Spleen (tissue), 11 donors: ENCODE data around the gene ADD2. TPM values are rescaled to one million over a fixed set of nuclear protein-coding genes. Genes with fewer than 3 reads are reported as not detected.

ENCODE experiments used
- DNase-seq: peaks from one replicate; pipeline ENCODE4 v3.0.0-alpha.2; 2020
- H3K27ac ChIP-seq, 8 donors: fragments of 200-600 bp; sonication (generic) in 7 of 8; 1 replicate in 4 of 8; 2 replicates in 4 of 8; pipeline versions ENCODE4 v1.5.0 to v1.8.0; 2016 to 2021; ENCODE audit warnings: inconsistent platforms in 4 of 8, mild to moderate bottlenecking in 4 of 8, moderate library complexity in 1 of 8
- H3K27me3 ChIP-seq, 7 donors: fragments of 200-600 bp; sonication (generic) in 6 of 7; replicated peaks in 1 of 7; 1 replicate in 4 of 7; 2 replicates in 3 of 7; pipeline versions ENCODE4 v1.5.0 to v1.8.0; 2016 to 2021; ENCODE audit warnings: inconsistent platforms in 3 of 7, mild to moderate bottlenecking in 1 of 7
- H3K36me3 ChIP-seq, 6 donors: fragments of 200-600 bp; sonication (generic) in 5 of 6; 1 replicate in 4 of 6; 2 replicates in 2 of 6; pipeline versions ENCODE4 v1.5.0 to v1.8.0; 2016 to 2021; ENCODE audit warnings: inconsistent platforms in 2 of 6
- H3K4me1 ChIP-seq, 6 donors: fragments of 200-600 bp; sonication (generic) in 5 of 6; 1 replicate in 3 of 6; 2 replicates in 3 of 6; pipeline versions ENCODE4 v1.5.0 to v1.8.0; 2016 to 2021; ENCODE audit warnings: inconsistent platforms in 3 of 6
- H3K4me3 ChIP-seq, 8 donors: fragments of 200-600 bp; sonication (generic) in 7 of 8; 1 replicate in 4 of 8; 2 replicates in 4 of 8; pipeline versions ENCODE4 v1.5.0 to v1.8.0; 2016 to 2021; ENCODE audit warnings: inconsistent platforms in 4 of 8, mild to moderate bottlenecking in 4 of 8, moderate library complexity in 2 of 8
- H3K9me3 ChIP-seq, 8 donors: fragments of 200-600 bp; sonication (generic) in 7 of 8; 1 replicate in 4 of 8; 2 replicates in 4 of 8; pipeline versions ENCODE4 v1.5.0 to v1.8.0; 2016 to 2021; ENCODE audit warnings: inconsistent platforms in 4 of 8
- POLR2A ChIP-seq, 3 donors: fragments of 450-650 bp; IDR thresholded peaks; one replicate each; pipeline ENCODE4 v1.5.1; 2017; ENCODE audit warnings: antibody characterized with exemption in 3 of 3, mild to moderate bottlenecking in 1 of 3
- POLR2AphosphoS5 ChIP-seq, 3 donors: sonication (generic); formaldehyde crosslinking; IDR thresholded peaks; one replicate each; pipeline ENCODE4 v1.5.1; 2017; ENCODE audit warnings: antibody characterized with exemption in 3 of 3
- WGBS, 5 donors: extraction: QIAGEN DNeasy Blood & Tissue Kit in 3 of 5; methylation state at CpG; one replicate each; pipeline versions ENCODE4 v1.1.5 to v1.1.7; 2013 to 2018; 5-methylcytosine and 5-hydroxymethylcytosine counted together
- intact Hi-C: fragments of 100-400 bp; cut with DNase I; formaldehyde crosslinking; loops from one replicate; pipeline ENCODE4 v1.15.0; 2023; ENCODE audit warnings: low total_unique reads
- polyA plus RNA-seq, 3 donors: library from polyadenylated mRNA; stranded (reverse); fragments of 200-250 nt; gene quantifications; one replicate each; pipeline ENCODE4 v1.2.1, GENCODE V29; 2013
- total RNA-seq, 7 donors: library from RNA; depleted of rRNA in 3 of 7; stranded (reverse); fragments of >200 nt in 3 of 7; fragmentation: NEBNext Ultra II Directional in 4 of 7; extraction: Animal tissue kit (Norgen Biotek cat#: 25700) in 4 of 7; gene quantifications; one replicate each; pipeline versions ENCODE4 v1.1.0 to v1.2.1, GENCODE V29; 2016 to 2021
- TF ChIP-seq, protein P1 (sequence below), 11 experiments: fragments of 200-600 bp in 7 of 11; fragments of 450-650 bp in 4 of 11; sonication (generic) in 4 of 11; IDR thresholded peaks in 8 of 11; conservative IDR thresholded peaks in 3 of 11; 1 replicate in 7 of 11; 2 replicates in 4 of 11; pipeline versions ENCODE4 v1.4.0 to v1.8.0; 2016 to 2021; ENCODE audit warnings: antibody characterized with exemption in 11 of 11, inconsistent platforms in 4 of 11, mild to moderate bottlenecking in 1 of 11
- donor health status: healthy with polysubstance abuse.
- donor health status: DM: no; HTN: no; CAD: no; lungs with moderate emphysema.
- donor health status: DM: no; HTN: no; CAD: no.
- donor health status: Bipolar disorder and iron deficiency.
- donor health status: healthy.
- donor health status: DM: no; HTN: no; CAD: no.
- donor health status: DM: yes; HTN: yes; CAD: no.

The ADD2 gene
- total and polyA plus RNA-seq, 10 donors = 0.47 to 7.1 (median 3.8) TPM

DNA sequence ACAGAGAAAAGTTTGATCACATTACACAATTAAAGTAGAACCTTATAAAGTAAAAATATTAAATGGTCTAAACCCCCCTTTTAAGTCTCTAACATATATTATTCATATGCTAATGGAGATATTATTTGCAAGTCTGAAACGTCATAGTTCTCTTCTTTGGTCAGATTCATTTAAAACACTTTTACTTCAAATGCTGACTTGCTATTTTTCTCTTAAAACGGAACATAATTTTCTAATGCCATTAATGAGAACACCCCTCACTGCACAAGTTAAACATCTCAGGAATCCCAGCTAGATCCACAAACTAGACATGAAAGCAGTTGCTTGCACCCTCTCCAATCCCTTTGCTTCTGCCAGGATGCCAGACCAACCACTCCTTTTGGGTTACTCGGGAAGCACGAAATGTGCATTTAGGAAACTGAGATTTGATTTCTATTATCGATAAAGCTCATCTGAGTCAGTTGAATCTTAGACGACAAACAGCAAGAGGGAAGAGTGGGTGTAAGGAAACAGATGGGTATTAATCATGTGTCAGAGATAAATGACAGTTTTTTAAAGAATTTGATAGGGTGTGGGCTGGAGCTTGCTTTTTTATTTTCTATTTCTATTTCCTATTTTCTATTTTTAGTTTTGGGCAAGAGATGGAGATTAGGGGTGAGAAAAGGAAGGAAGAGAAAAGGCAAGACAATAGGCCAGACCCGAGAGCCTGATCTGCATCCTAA is 1.5 kb downstream of the ADD2 start:
- no peaks in the 10 kb centered on the region for H3K36me3 ChIP-seq
- 10 to 15% (median 11%) methylated on average over 7 of the region's 7 CpGs for WGBS, 5 donors
- peak overlapping the region in 2 of 8 donors; percentile 53 to 74 for H3K27ac ChIP-seq
- no peak for DNase-seq
- H3K9me3 ChIP-seq = no peaks in the 10 kb centered on the region
- peaks cover 0 to 78% (median 38%) of the 10 kb centered on the region in 7 donors for H3K27me3 ChIP-seq
- TF ChIP-seq, protein P1, sequence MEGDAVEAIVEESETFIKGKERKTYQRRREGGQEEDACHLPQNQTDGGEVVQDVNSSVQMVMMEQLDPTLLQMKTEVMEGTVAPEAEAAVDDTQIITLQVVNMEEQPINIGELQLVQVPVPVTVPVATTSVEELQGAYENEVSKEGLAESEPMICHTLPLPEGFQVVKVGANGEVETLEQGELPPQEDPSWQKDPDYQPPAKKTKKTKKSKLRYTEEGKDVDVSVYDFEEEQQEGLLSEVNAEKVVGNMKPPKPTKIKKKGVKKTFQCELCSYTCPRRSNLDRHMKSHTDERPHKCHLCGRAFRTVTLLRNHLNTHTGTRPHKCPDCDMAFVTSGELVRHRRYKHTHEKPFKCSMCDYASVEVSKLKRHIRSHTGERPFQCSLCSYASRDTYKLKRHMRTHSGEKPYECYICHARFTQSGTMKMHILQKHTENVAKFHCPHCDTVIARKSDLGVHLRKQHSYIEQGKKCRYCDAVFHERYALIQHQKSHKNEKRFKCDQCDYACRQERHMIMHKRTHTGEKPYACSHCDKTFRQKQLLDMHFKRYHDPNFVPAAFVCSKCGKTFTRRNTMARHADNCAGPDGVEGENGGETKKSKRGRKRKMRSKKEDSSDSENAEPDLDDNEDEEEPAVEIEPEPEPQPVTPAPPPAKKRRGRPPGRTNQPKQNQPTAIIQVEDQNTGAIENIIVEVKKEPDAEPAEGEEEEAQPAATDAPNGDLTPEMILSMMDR (IDR thresholded peaks at IDR 0.05 in 8 of 11, conservative IDR thresholded peaks at IDR 0.05 in 3 of 11) = no peak
- TF ChIP-seq POLR2A (IDR thresholded peaks at IDR 0.05) (no peak), POLR2AphosphoS5 (IDR thresholded peaks at IDR 0.05) (no peak)
- peaks cover 9 to 20% (median 17%) of the 10 kb centered on the region in 6 donors for H3K4me1 ChIP-seq
- intact Hi-C loops = no loop called here
- peak overlapping the region in 7 of 8 donors; percentile 41 to 80 (median 49) for H3K4me3 ChIP-seq

DNA sequence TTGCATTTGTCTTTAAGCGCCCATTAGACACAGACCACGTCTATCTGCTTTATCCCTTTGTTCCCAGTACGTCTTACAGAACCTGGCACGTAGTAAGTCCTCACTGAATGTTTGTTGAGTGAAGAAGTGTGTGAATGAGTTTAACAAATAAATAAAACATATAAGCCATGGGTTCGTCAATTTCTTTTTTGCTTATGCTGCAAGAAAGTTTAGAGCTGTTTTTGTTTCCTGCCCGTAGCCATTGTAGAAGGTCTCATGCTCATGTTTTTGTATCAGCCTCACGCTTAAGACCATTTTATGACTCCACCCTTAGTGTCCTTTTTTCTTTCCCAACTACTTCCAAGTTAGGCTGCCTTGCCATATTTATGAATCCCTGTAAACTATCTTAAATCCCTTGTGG is 2.5 kb downstream of the ADD2 start:
- H3K36me3 ChIP-seq = no peaks in the 10 kb centered on the region
- TF ChIP-seq POLR2A (IDR thresholded peaks at IDR 0.05) (no peak), POLR2AphosphoS5 (IDR thresholded peaks at IDR 0.05) (no peak)
- TF ChIP-seq, protein P1 (IDR thresholded peaks at IDR 0.05 in 8 of 11, conservative IDR thresholded peaks at IDR 0.05 in 3 of 11) = no peak
- WGBS, 5 donors = 81 to 93% (median 86%) methylated on average over 7 of the region's 7 CpGs
- H3K4me3 ChIP-seq = no peak overlapping the region
- no peak overlapping the region for H3K27ac ChIP-seq
- no peak for DNase-seq
- H3K4me1 ChIP-seq = peaks cover 9 to 20% (median 17%) of the 10 kb centered on the region in 6 donors
- no peaks in the 10 kb centered on the region for H3K9me3 ChIP-seq
- H3K27me3 ChIP-seq = peaks cover 0 to 73% (median 38%) of the 10 kb centered on the region in 7 donors
- intact Hi-C loops = no loop called here

GRCh38 chr2:70759446-70759845 is 8.6 kb downstream of the ADD2 start:
- Histone ChIP-seq H3K27ac (no peak overlapping the region), H3K4me1 (no peaks in the 10 kb centered on the region), H3K9me3 (no peaks in the 10 kb centered on the region), H3K4me3 (no peak overlapping the region), H3K36me3 (no peaks in the 10 kb centered on the region), H3K27me3 (peaks cover 0 to 45% (median 4%) of the 10 kb centered on the region in 7 donors)
- TF ChIP-seq, protein P1 (IDR thresholded peaks at IDR 0.05 in 8 of 11, conservative IDR thresholded peaks at IDR 0.05 in 3 of 11) = no peak
- TF ChIP-seq POLR2AphosphoS5 (IDR thresholded peaks at IDR 0.05) = no peak
- TF ChIP-seq POLR2A (IDR thresholded peaks at IDR 0.05) = no peak
- no peak for DNase-seq
- intact Hi-C loops = no loop called here
- 37 to 62% (median 50%) methylated on average over 1 of the region's 1 CpG for WGBS, 5 donors

DNA sequence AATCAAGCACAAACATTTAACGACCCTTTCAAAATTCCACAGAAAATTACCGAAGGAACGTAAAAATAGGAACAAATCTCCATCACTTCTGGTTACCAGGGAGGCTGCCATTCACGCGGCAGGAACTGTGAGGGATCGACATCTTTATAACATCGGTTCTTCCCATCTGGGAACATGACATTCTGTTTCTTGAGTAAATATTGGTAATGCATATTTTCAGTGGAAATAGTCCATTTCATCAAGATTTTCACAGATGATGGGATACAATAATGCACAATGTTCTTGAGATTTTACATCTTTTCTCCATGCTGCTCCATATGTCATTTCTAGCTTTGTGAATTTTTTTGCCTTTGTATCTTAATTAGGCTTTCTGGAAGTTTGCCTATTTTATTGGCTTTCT is 10.0 kb downstream of the ADD2 start:
- Histone ChIP-seq H3K9me3 (no peaks in the 10 kb centered on the region), H3K27me3 (peaks cover 0 to 42% (median 0%) of the 10 kb centered on the region in 7 donors), H3K4me3 (no peak overlapping the region), H3K4me1 (no peaks in the 10 kb centered on the region), H3K36me3 (no peaks in the 10 kb centered on the region), H3K27ac (no peak overlapping the region)
- WGBS, 5 donors = 93 to 96% (median 94%) methylated on average over 7 of the region's 7 CpGs
- TF ChIP-seq POLR2A (IDR thresholded peaks at IDR 0.05) (no peak), POLR2AphosphoS5 (IDR thresholded peaks at IDR 0.05) (no peak)
- TF ChIP-seq, protein P1 (IDR thresholded peaks at IDR 0.05 in 8 of 11, conservative IDR thresholded peaks at IDR 0.05 in 3 of 11) = no peak
- DNase-seq = no peak
- intact Hi-C loops = no loop called here
